GM12892 (cell line): Measurements from ENCODE around the gene OCSTAMP.

Source experiments
- DNase-seq: peaks from one replicate; pipeline ENCODE4 v3.0.0; 2011; ENCODE audit not compliant: insufficient read length
- FAIRE-seq: peaks from 2 replicates; lab custom pipeline; 2011; peaks lifted over from hg19 to GRCh38; lab: Jason Lieb, UNC
- POLR2A ChIP-seq: IDR thresholded peaks from 2 replicates; pipeline ENCODE4 v1.6.1; 2011; ENCODE audit warnings: low read depth, low read length, control low read depth
- POLR2AphosphoS5 ChIP-seq: IDR thresholded peaks from 2 replicates; pipeline ENCODE4 v1.6.1; 2011; ENCODE audit warnings: low read depth, low read length, control low read depth
- TAF1 ChIP-seq: IDR thresholded peaks from 2 replicates; pipeline ENCODE4 v1.6.1; 2011; ENCODE audit warnings: low read depth, mild to moderate bottlenecking, control low read depth, low read length, borderline replicate concordance

Gene OCSTAMP

GRCh38 chr20:46559001-46559400, 8.5 kb upstream of the OCSTAMP start:
- TF ChIP-seq POLR2AphosphoS5: no peak
- no peak for TF ChIP-seq TAF1
- no peak for TF ChIP-seq POLR2A
- DNase-seq (no peak), FAIRE-seq (no peak)

GRCh38 chr20:46558511-46558959, 8.1 kb upstream of the OCSTAMP start:
- DNase-seq (no peak), FAIRE-seq (no peak)
- TF ChIP-seq TAF1 (no peak), POLR2A (no peak), POLR2AphosphoS5 (no peak)

GRCh38 chr20:46557231-46557956, 6.9 kb upstream of the OCSTAMP start:
- DNase-seq: no peak
- no peak for TF ChIP-seq POLR2A
- no peak for TF ChIP-seq POLR2AphosphoS5
- TF ChIP-seq TAF1: no peak
- FAIRE-seq: no peak

GRCh38 chr20:46555370-46555956, 5.0 kb upstream of the OCSTAMP start:
- no peak for DNase-seq
- TF ChIP-seq POLR2A (no peak), TAF1 (no peak), POLR2AphosphoS5 (no peak)
- FAIRE-seq: no peak

- DNase-seq: no peak
- TF ChIP-seq POLR2AphosphoS5 (no peak), TAF1 (no peak), POLR2A (no peak)
- FAIRE-seq: peak; percentile 24
Observed at GRCh38 chr20:46554828-46555227, 4.4 kb upstream of the OCSTAMP start.

- TF ChIP-seq POLR2AphosphoS5: no peak
- TF ChIP-seq TAF1: no peak
- no peak for TF ChIP-seq POLR2A
- DNase-seq (no peak), FAIRE-seq (peak; percentile 38)
Observed at GRCh38 chr20:46553926-46554325, 3.5 kb upstream of the OCSTAMP start.

GRCh38 chr20:46552460-46553420, 2.3 kb upstream of the OCSTAMP start:
- TF ChIP-seq POLR2AphosphoS5 (0 out of 2 replicates have a peak, but pooled peaks have one; percentile 55), POLR2A (peak; percentile 7; the same call in 1 of the 2 replicates), TAF1 (no peak)
- DNase-seq: peak; percentile 34

GRCh38 chr20:46551522-46552381, 1.3 kb upstream of the OCSTAMP start:
- TF ChIP-seq POLR2AphosphoS5: peak; percentile 62
- TF ChIP-seq POLR2A: peak; percentile 74
- no peak; the same call in 1 of the 2 replicates for TF ChIP-seq TAF1
- DNase-seq (no peak), FAIRE-seq (peak; percentile 87)

More at GRCh38 chr20:46552460-46553420, 2.3 kb upstream of the OCSTAMP start:
- FAIRE-seq: peak; percentile 93

- FAIRE-seq (no peak), DNase-seq (no peak)
- TF ChIP-seq POLR2AphosphoS5: no peak
- no peak for TF ChIP-seq POLR2A
- no peak for TF ChIP-seq TAF1
Observed at GRCh38 chr20:46549188-46549972, 1.1 kb downstream of the OCSTAMP start.
